GM23338 (cell line): Measurements from ENCODE around the gene WDR12. TPM values are rescaled to one million over a fixed set of nuclear protein-coding genes. Genes with fewer than 3 reads are reported as not detected.

Experiments used
- ATAC-seq: fragments of 200-7000 bp; cut with Tn5 transposase; 3 replicates; pipeline ENCODE4 v1.9.1; 2020
- DNase-seq: peaks from one replicate; pipeline ENCODE4 v3.0.0-alpha.2; 2015; ENCODE audit warnings: low spot score
- H2AFZ ChIP-seq: fragments of 200-600 bp; sonication (generic); 2 replicates; pipeline ENCODE4 v1.8.0; 2016; ENCODE audit warnings: antibody characterized with exemption, mild to moderate bottlenecking, moderate library complexity
- H3F3A ChIP-seq: fragments of 200-600 bp; sonication (generic); replicated peaks from 2 replicates; pipeline ENCODE4 v1.8.0; 2017; ENCODE audit warnings: antibody characterized with exemption, mixed run types, low read depth
- H3K27ac ChIP-seq: fragments of 200-600 bp; sonication (generic); 2 replicates; pipeline ENCODE4 v1.6.1; 2016; ENCODE audit warnings: low read depth
- H3K27me3 ChIP-seq: fragments of 200-600 bp; sonication (generic); 2 replicates; pipeline ENCODE4 v1.8.0; 2016; ENCODE audit warnings: mild to moderate bottlenecking, mixed run types, moderate library complexity; ENCODE audit not compliant: insufficient read depth
- H3K36me3 ChIP-seq: fragments of 200-600 bp; sonication (generic); 2 replicates; pipeline ENCODE4 v1.8.0; 2016; ENCODE audit warnings: mild to moderate bottlenecking; ENCODE audit not compliant: insufficient read depth
- H3K4me1 ChIP-seq: fragments of 200-600 bp; sonication (generic); 2 replicates; pipeline ENCODE4 v1.8.0; 2016; ENCODE audit warnings: mild to moderate bottlenecking, moderate library complexity; ENCODE audit not compliant: insufficient read depth
- H3K4me2 ChIP-seq: fragments of 200-600 bp; sonication (generic); 2 replicates; pipeline ENCODE4 v1.7.1; 2017; ENCODE audit warnings: mixed run types
- H3K4me3 ChIP-seq: fragments of 200-600 bp; sonication (generic); 2 replicates; pipeline ENCODE4 v1.6.1; 2016; ENCODE audit warnings: mixed run types
- H3K79me2 ChIP-seq: fragments of 200-600 bp; sonication (generic); replicated peaks from 2 replicates; pipeline ENCODE4 v1.8.0; 2017; ENCODE audit warnings: mild to moderate bottlenecking; ENCODE audit not compliant: insufficient read depth
- H3K9me2 ChIP-seq: fragments of 200-600 bp; sonication (generic); 2 replicates; pipeline ENCODE4 v1.8.0; 2017; ENCODE audit not compliant: insufficient read depth
- H4K20me1 ChIP-seq: fragments of 200-600 bp; sonication (generic); replicated peaks from 2 replicates; pipeline ENCODE4 v1.8.0; 2017; ENCODE audit warnings: mild to moderate bottlenecking; ENCODE audit not compliant: insufficient read depth
- H3K27ac Mint-ChIP-seq: 2 replicates; pipeline ENCODE4 v1.8.0; 2020; ENCODE audit warnings: inconsistent platforms, mild to moderate bottlenecking, moderate library complexity, mixed read lengths
- H3K27me3 Mint-ChIP-seq: 3 replicates; pipeline ENCODE4 v1.8.0; 2022; ENCODE audit warnings: low read depth, mild to moderate bottlenecking, moderate library complexity, mixed read lengths, inconsistent platforms; ENCODE audit not compliant: insufficient read depth, poor library complexity
- H3K36me3 Mint-ChIP-seq: 3 replicates; pipeline ENCODE4 v1.8.0; 2021; ENCODE audit warnings: low read depth, mild to moderate bottlenecking, inconsistent platforms, moderate library complexity, mixed read lengths
- H3K4me1 Mint-ChIP-seq: 3 replicates; pipeline ENCODE4 v1.8.0; 2020; ENCODE audit warnings: mild to moderate bottlenecking, inconsistent platforms, mixed read lengths
- H3K4me3 Mint-ChIP-seq: 3 replicates; pipeline ENCODE4 v1.8.0; 2021; ENCODE audit warnings: moderate library complexity, mild to moderate bottlenecking, inconsistent platforms, mixed read lengths
- H3K9me3 Mint-ChIP-seq: 3 replicates; pipeline ENCODE4 v1.8.0; 2020; ENCODE audit warnings: moderate library complexity, mild to moderate bottlenecking, inconsistent platforms, mixed read lengths
- CREB1 ChIP-seq: fragments of 250-450 bp; sonication (Bioruptor Pico); IDR thresholded peaks from 2 replicates; pipeline ENCODE4 v1.5.0; 2020; ENCODE audit warnings: low read depth, mild to moderate bottlenecking, moderate library complexity
- EZH2 ChIP-seq: fragments of 200-600 bp; sonication (generic); IDR thresholded peaks from one replicate; pipeline ENCODE4 v1.8.0; 2017; ENCODE audit warnings: antibody characterized with exemption, mild to moderate bottlenecking, low read depth; ENCODE audit not compliant: unreplicated experiment
- EZH2phosphoT487 ChIP-seq: fragments of 200-600 bp; sonication (generic); IDR thresholded peaks from one replicate; pipeline ENCODE4 v1.8.1; 2018; ENCODE audit warnings: antibody characterized with exemption; ENCODE audit not compliant: unreplicated experiment
- JUNB ChIP-seq: IDR thresholded peaks from one replicate; pipeline ENCODE4 v1.6.1; 2016; ENCODE audit warnings: antibody characterized with exemption; ENCODE audit not compliant: unreplicated experiment
- NANOG ChIP-seq: IDR thresholded peaks from 2 replicates; pipeline ENCODE4 v1.6.1; 2016; ENCODE audit warnings: antibody characterized with exemption, borderline replicate concordance
- POLR2AphosphoS5 ChIP-seq: IDR thresholded peaks from 2 replicates; pipeline ENCODE4 v1.6.1; 2016; ENCODE audit warnings: antibody characterized with exemption, low read depth
- STAT1 ChIP-seq: IDR thresholded peaks from one replicate; pipeline ENCODE4 v1.6.1; 2016; ENCODE audit warnings: antibody characterized with exemption; ENCODE audit not compliant: unreplicated experiment
- ZNF114 ChIP-seq: fragments of 250-450 bp; sonication (Bioruptor Pico); IDR thresholded peaks from 2 replicates; pipeline ENCODE4 v1.5.0; 2020; ENCODE audit warnings: mild to moderate bottlenecking, moderate library complexity
- ZNF331 ChIP-seq: fragments of 250-450 bp; sonication (Bioruptor Pico); IDR thresholded peaks from 2 replicates; pipeline ENCODE4 v1.5.0; 2020; ENCODE audit warnings: low read depth, mild to moderate bottlenecking, moderate library complexity
- polyA plus RNA-seq: library from polyadenylated mRNA; unstranded; fragments of >200 nt; fragmentation: Nextera tagmentation; extraction: Ambion mirVana; gene quantifications from 2 replicates; pipeline ENCODE4 v1.2.1, GENCODE V29; 2016
- total RNA-seq: library from RNA; depleted of rRNA; stranded (reverse); fragments of >200 nt; shearing (Covaris generic); gene quantifications from 2 replicates; pipeline ENCODE4 v1.2.3, GENCODE V29; 2014
- TF ChIP-seq, protein P1 (sequence below): IDR thresholded peaks from one replicate; pipeline ENCODE4 v1.6.1; 2018; ENCODE audit warnings: antibody characterized with exemption; ENCODE audit not compliant: unreplicated experiment
- TF ChIP-seq, protein P2 (sequence below): fragments of 250-450 bp; sonication (Bioruptor Pico); IDR thresholded peaks from 2 replicates; pipeline ENCODE4 v1.5.0; 2020; ENCODE audit warnings: mild to moderate bottlenecking, moderate library complexity
- TF ChIP-seq, protein P3 (sequence below): IDR thresholded peaks from 2 replicates; pipeline ENCODE4 v1.6.1; 2016; ENCODE audit warnings: antibody characterized with exemption
- TF ChIP-seq, protein P4 (sequence below), 2 experiments: fragments of 200-600 bp in 1 of 2; sonication (generic) in 1 of 2; conservative IDR thresholded peaks; 2 replicates each; pipeline versions ENCODE4 v1.5.1 to v1.6.1; 2016 to 2017; ENCODE audit warnings: antibody characterized with exemption in 2 of 2, low read depth in 2 of 2, mild to moderate bottlenecking in 2 of 2, moderate library complexity in 1 of 2

The WDR12 gene
- total and polyA plus RNA-seq, 2 experiments from 2014 or later, result 98.1 to 240 TPM

GRCh38 chr2:202848813-202849212 lies 62.7 kb downstream of the WDR12 start:
- no peaks in the 10 kb centered on the region for H3K79me2 ChIP-seq
- no peaks in the 10 kb centered on the region for H3K36me3 ChIP-seq
- no peak for DNase-seq
- no peak overlapping the region for H3K4me3 Mint-ChIP-seq
- no peak for ATAC-seq
- H3K27ac ChIP-seq, result no peak overlapping the region
- no peaks in the 10 kb centered on the region for H3K9me2 ChIP-seq
- H3F3A ChIP-seq, result no peaks in the 10 kb centered on the region
- no peak overlapping the region for H3K27ac Mint-ChIP-seq
- no peak overlapping the region for H3K4me2 ChIP-seq
- H3K27me3 Mint-ChIP-seq, result no peaks in the 10 kb centered on the region
- no peaks in the 10 kb centered on the region for H3K27me3 ChIP-seq
- no peaks in the 10 kb centered on the region for H3K36me3 Mint-ChIP-seq
- TF ChIP-seq JUNB, result no peak
- no peak for TF ChIP-seq STAT1
- no peak for TF ChIP-seq EZH2phosphoT487
- TF ChIP-seq, protein P1, sequence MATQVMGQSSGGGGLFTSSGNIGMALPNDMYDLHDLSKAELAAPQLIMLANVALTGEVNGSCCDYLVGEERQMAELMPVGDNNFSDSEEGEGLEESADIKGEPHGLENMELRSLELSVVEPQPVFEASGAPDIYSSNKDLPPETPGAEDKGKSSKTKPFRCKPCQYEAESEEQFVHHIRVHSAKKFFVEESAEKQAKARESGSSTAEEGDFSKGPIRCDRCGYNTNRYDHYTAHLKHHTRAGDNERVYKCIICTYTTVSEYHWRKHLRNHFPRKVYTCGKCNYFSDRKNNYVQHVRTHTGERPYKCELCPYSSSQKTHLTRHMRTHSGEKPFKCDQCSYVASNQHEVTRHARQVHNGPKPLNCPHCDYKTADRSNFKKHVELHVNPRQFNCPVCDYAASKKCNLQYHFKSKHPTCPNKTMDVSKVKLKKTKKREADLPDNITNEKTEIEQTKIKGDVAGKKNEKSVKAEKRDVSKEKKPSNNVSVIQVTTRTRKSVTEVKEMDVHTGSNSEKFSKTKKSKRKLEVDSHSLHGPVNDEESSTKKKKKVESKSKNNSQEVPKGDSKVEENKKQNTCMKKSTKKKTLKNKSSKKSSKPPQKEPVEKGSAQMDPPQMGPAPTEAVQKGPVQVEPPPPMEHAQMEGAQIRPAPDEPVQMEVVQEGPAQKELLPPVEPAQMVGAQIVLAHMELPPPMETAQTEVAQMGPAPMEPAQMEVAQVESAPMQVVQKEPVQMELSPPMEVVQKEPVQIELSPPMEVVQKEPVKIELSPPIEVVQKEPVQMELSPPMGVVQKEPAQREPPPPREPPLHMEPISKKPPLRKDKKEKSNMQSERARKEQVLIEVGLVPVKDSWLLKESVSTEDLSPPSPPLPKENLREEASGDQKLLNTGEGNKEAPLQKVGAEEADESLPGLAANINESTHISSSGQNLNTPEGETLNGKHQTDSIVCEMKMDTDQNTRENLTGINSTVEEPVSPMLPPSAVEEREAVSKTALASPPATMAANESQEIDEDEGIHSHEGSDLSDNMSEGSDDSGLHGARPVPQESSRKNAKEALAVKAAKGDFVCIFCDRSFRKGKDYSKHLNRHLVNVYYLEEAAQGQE, result no peak
- no peak for TF ChIP-seq POLR2AphosphoS5
- no peak for TF ChIP-seq ZNF331 (CRISPR knock-in tag)
- TF ChIP-seq ZNF114 (CRISPR knock-in tag), result no peak
- TF ChIP-seq, protein P2, sequence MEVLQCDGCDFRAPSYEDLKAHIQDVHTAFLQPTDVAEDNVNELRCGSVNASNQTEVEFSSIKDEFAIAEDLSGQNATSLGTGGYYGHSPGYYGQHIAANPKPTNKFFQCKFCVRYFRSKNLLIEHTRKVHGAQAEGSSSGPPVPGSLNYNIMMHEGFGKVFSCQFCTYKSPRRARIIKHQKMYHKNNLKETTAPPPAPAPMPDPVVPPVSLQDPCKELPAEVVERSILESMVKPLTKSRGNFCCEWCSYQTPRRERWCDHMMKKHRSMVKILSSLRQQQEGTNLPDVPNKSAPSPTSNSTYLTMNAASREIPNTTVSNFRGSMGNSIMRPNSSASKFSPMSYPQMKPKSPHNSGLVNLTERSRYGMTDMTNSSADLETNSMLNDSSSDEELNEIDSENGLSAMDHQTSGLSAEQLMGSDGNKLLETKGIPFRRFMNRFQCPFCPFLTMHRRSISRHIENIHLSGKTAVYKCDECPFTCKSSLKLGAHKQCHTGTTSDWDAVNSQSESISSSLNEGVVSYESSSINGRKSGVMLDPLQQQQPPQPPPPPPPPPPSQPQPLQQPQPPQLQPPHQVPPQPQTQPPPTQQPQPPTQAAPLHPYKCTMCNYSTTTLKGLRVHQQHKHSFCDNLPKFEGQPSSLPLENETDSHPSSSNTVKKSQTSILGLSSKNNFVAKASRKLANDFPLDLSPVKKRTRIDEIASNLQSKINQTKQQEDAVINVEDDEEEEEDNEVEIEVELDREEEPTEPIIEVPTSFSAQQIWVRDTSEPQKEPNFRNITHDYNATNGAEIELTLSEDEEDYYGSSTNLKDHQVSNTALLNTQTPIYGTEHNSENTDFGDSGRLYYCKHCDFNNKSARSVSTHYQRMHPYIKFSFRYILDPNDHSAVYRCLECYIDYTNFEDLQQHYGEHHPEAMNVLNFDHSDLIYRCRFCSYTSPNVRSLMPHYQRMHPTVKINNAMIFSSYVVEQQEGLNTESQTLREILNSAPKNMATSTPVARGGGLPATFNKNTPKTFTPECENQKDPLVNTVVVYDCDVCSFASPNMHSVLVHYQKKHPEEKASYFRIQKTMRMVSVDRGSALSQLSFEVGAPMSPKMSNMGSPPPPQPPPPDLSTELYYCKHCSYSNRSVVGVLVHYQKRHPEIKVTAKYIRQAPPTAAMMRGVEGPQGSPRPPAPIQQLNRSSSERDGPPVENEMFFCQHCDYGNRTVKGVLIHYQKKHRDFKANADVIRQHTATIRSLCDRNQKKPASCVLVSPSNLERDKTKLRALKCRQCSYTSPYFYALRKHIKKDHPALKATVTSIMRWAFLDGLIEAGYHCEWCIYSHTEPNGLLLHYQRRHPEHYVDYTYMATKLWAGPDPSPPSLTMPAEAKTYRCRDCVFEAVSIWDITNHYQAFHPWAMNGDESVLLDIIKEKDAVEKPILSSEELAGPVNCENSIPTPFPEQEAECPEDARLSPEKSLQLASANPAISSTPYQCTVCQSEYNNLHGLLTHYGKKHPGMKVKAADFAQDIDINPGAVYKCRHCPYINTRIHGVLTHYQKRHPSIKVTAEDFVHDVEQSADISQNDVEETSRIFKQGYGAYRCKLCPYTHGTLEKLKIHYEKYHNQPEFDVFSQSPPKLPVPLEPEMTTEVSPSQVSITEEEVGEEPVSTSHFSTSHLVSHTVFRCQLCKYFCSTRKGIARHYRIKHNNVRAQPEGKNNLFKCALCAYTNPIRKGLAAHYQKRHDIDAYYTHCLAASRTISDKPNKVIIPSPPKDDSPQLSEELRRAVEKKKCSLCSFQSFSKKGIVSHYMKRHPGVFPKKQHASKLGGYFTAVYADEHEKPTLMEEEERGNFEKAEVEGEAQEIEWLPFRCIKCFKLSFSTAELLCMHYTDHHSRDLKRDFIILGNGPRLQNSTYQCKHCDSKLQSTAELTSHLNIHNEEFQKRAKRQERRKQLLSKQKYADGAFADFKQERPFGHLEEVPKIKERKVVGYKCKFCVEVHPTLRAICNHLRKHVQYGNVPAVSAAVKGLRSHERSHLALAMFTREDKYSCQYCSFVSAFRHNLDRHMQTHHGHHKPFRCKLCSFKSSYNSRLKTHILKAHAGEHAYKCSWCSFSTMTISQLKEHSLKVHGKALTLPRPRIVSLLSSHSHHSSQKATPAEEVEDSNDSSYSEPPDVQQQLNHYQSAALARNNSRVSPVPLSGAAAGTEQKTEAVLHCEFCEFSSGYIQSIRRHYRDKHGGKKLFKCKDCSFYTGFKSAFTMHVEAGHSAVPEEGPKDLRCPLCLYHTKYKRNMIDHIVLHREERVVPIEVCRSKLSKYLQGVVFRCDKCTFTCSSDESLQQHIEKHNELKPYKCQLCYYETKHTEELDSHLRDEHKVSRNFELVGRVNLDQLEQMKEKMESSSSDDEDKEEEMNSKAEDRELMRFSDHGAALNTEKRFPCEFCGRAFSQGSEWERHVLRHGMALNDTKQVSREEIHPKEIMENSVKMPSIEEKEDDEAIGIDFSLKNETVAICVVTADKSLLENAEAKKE (CRISPR knock-in tag), result no peak
- no peak for TF ChIP-seq CREB1 (CRISPR knock-in tag)
- TF ChIP-seq NANOG, result no peak
- TF ChIP-seq, protein P3, sequence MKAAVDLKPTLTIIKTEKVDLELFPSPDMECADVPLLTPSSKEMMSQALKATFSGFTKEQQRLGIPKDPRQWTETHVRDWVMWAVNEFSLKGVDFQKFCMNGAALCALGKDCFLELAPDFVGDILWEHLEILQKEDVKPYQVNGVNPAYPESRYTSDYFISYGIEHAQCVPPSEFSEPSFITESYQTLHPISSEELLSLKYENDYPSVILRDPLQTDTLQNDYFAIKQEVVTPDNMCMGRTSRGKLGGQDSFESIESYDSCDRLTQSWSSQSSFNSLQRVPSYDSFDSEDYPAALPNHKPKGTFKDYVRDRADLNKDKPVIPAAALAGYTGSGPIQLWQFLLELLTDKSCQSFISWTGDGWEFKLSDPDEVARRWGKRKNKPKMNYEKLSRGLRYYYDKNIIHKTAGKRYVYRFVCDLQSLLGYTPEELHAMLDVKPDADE, result no peak
- no peak for TF ChIP-seq EZH2
- TF ChIP-seq, protein P4, sequence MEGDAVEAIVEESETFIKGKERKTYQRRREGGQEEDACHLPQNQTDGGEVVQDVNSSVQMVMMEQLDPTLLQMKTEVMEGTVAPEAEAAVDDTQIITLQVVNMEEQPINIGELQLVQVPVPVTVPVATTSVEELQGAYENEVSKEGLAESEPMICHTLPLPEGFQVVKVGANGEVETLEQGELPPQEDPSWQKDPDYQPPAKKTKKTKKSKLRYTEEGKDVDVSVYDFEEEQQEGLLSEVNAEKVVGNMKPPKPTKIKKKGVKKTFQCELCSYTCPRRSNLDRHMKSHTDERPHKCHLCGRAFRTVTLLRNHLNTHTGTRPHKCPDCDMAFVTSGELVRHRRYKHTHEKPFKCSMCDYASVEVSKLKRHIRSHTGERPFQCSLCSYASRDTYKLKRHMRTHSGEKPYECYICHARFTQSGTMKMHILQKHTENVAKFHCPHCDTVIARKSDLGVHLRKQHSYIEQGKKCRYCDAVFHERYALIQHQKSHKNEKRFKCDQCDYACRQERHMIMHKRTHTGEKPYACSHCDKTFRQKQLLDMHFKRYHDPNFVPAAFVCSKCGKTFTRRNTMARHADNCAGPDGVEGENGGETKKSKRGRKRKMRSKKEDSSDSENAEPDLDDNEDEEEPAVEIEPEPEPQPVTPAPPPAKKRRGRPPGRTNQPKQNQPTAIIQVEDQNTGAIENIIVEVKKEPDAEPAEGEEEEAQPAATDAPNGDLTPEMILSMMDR (conservative IDR thresholded peaks at IDR 0.05; ENCODE audit: low read depth in 2 of 2), result no peak
- no peaks in the 10 kb centered on the region for H3K4me1 ChIP-seq
- no peaks in the 10 kb centered on the region for H4K20me1 ChIP-seq
- H3K9me3 Mint-ChIP-seq, result no peaks in the 10 kb centered on the region
- no peak overlapping the region for H2AFZ ChIP-seq
- no peak overlapping the region for H3K4me3 ChIP-seq
- no peaks in the 10 kb centered on the region for H3K4me1 Mint-ChIP-seq
